ENCODE data around the gene WDR64. TPM values are rescaled to one million over a fixed set of nuclear protein-coding genes. Genes with fewer than 3 reads are reported as not detected.

Gene WDR64
- total RNA-seq, 1 donor from 2014 or later: not detected

DNA sequence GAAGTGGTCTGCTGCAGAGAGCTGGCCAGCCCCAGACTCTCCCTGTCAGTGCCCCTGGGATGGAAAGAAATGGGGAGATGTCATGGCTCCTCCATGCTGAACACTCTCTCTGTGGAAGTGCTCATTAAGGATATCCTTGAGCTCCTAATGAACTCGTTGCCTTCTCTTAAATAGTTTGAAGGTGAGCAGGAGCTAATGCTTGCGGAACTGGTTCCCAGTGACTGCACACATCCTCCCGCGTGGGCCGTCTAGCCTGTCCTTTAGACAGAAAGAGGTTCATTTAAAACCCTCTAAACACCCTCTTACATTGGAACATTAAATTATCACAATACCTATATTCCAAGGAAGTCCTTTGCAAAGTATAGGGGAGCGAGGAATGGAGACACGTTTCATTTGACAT lies 5.9 kb upstream of the WDR64 start:
- H3K36me3 ChIP-seq: no peaks in the 10 kb centered on the region
- no peaks in the 10 kb centered on the region for H3K4me1 ChIP-seq
- DNase-seq: no peak
- TF ChIP-seq, protein P1, sequence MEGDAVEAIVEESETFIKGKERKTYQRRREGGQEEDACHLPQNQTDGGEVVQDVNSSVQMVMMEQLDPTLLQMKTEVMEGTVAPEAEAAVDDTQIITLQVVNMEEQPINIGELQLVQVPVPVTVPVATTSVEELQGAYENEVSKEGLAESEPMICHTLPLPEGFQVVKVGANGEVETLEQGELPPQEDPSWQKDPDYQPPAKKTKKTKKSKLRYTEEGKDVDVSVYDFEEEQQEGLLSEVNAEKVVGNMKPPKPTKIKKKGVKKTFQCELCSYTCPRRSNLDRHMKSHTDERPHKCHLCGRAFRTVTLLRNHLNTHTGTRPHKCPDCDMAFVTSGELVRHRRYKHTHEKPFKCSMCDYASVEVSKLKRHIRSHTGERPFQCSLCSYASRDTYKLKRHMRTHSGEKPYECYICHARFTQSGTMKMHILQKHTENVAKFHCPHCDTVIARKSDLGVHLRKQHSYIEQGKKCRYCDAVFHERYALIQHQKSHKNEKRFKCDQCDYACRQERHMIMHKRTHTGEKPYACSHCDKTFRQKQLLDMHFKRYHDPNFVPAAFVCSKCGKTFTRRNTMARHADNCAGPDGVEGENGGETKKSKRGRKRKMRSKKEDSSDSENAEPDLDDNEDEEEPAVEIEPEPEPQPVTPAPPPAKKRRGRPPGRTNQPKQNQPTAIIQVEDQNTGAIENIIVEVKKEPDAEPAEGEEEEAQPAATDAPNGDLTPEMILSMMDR (IDR thresholded peaks at IDR 0.05; ENCODE audit: borderline replicate concordance): no peak
- H3K27me3 ChIP-seq (ENCODE audit: low read depth): no peaks in the 10 kb centered on the region
- no peak overlapping the region for H3K27ac ChIP-seq (replicated peaks)
- intact Hi-C loops (cut with micrococcal nuclease): no loop called here
- peaks cover 24% of the 10 kb centered on the region for H3K9me3 ChIP-seq (replicated peaks)
- no peak overlapping the region for H3K4me3 ChIP-seq

- Histone ChIP-seq H3K36me3 (no peaks in the 10 kb centered on the region), H3K27ac (replicated peaks) (no peak overlapping the region), H3K9me3 (replicated peaks) (peaks cover 11% of the 10 kb centered on the region), H3K4me1 (no peaks in the 10 kb centered on the region), H3K4me3 (no peak overlapping the region), H3K27me3 (ENCODE audit: low read depth) (no peaks in the 10 kb centered on the region)
- no peak for DNase-seq
- intact Hi-C loops (cut with micrococcal nuclease): no loop called here
- TF ChIP-seq, protein P1 (IDR thresholded peaks at IDR 0.05; ENCODE audit: borderline replicate concordance): no peak
These were observed 4.4 kb upstream of the WDR64 start for GRCh38 chr1:241647658-241648057.

GRCh38 chr1:241648159-241648558 lies 3.9 kb upstream of the WDR64 start:
- Histone ChIP-seq H3K36me3 (no peaks in the 10 kb centered on the region), H3K9me3 (replicated peaks) (peaks cover 6% of the 10 kb centered on the region), H3K27ac (replicated peaks) (no peak overlapping the region), H3K4me3 (no peak overlapping the region), H3K27me3 (ENCODE audit: low read depth) (no peaks in the 10 kb centered on the region), H3K4me1 (no peaks in the 10 kb centered on the region)
- TF ChIP-seq, protein P1 (IDR thresholded peaks at IDR 0.05; ENCODE audit: borderline replicate concordance): no peak
- no peak for DNase-seq
- intact Hi-C loops (cut with micrococcal nuclease): no loop called here

DNA sequence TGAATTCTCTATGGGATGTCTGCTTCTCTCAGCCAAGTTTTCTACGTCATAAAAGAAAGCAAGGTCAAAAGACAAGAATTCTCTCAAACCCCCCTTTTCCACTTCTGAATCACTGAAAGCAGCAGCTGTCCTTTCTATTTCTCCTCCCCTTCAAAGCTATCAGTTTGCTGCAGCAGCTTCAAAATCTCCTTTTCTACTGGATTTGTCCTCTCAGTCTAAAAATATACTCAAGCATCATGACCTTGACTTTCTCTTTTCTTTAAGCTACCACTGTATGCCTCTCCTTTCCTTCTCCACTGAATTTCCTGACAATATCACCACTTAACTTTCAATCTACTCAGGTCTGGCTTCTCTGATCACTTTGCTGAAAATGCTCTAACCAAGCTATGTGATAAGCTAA lies 1.9 kb downstream of the WDR64 start:
- Histone ChIP-seq H3K4me1 (no peaks in the 10 kb centered on the region), H3K9me3 (replicated peaks) (peaks cover 2% of the 10 kb centered on the region), H3K27me3 (ENCODE audit: low read depth) (no peaks in the 10 kb centered on the region), H3K27ac (replicated peaks) (no peak overlapping the region), H3K36me3 (no peaks in the 10 kb centered on the region), H3K4me3 (no peak overlapping the region)
- no peak for DNase-seq
- intact Hi-C loops (cut with micrococcal nuclease): no loop called here
- TF ChIP-seq, protein P1 (IDR thresholded peaks at IDR 0.05; ENCODE audit: borderline replicate concordance): no peak

DNA sequence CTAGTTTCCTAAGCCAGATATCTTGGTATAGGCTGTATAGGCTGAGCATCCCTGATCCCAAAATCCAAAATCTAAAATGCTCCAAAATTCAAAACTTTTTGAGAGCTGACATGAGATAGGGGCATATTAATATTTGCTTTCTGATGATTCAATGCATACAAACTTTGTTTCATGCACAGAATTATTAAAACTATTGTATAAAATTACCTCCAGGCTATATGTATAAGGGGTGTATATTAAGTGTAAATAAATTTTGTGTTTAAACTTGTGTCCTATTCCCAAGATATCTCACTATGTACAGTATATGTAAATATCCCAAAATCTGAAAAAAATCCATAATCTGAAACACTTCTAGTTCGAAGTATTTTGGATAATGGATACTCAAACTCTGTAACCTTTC lies 2.6 kb downstream of the WDR64 start:
- H3K27ac ChIP-seq (replicated peaks): no peak overlapping the region
- no peaks in the 10 kb centered on the region for H3K27me3 ChIP-seq (ENCODE audit: low read depth)
- no peak for DNase-seq
- no peaks in the 10 kb centered on the region for H3K9me3 ChIP-seq (replicated peaks)
- TF ChIP-seq, protein P1 (IDR thresholded peaks at IDR 0.05; ENCODE audit: borderline replicate concordance): no peak
- intact Hi-C loops (cut with micrococcal nuclease): no loop called here
- no peak overlapping the region for H3K4me3 ChIP-seq
- H3K4me1 ChIP-seq: no peaks in the 10 kb centered on the region
- no peaks in the 10 kb centered on the region for H3K36me3 ChIP-seq
